Epidermal melanocyte (primary cell): ENCODE data around the gene UGT1A7.

Source experiments
- DNase-seq: peaks from one replicate; pipeline ENCODE4 v3.0.0; 2011; ENCODE audit warnings: low spot score; ENCODE audit not compliant: insufficient read length

The UGT1A7 gene

GRCh38 chr2:233798335-233799086 is 116.8 kb downstream of the UGT1A7 start:
- DNase-seq: no peak

GRCh38 chr2:233799087-233799665 is 117.5 kb downstream of the UGT1A7 start:
- DNase-seq: no peak

DNA sequence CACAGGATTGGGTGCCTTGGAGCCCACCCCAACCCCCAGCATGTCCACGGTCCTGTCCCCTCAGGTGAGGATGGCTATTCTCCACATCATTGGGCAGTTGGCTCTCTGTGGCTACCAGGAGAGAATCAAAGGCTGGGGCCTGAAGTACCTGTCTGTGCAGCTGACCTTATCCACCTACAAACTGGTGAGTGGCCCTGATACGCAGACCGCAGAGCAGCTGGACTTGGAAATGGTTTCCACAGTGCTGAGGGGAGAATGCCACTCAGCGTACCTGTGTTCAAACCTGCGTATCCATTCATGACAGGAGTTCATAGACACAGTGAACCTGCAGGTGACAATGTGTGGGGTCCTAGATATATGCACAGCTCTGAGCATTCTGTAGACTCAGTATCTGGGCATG is 118.0 kb downstream of the UGT1A7 start:
- no peak for DNase-seq

DNA sequence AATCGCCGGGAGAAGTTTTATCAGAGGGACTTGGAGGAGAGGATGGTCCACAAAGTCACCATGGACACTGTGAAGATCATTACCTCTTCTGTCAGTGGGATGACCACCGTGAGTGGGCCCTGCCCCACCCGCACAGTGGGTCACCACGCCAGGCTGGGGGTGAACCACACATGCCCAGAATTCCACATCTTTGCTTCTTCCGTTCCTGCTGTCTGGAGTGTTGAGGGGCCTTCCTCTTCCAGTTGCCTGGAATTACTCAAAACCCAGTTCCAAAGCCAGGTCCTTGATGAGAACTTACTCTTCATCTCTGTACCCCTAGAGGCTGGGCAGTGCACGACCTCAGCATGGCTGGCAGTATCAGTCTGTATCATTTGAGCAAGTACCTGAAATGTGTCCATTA is 118.5 kb downstream of the UGT1A7 start:
- DNase-seq: no peak

GRCh38 chr2:233801357-233802131 is 119.8 kb downstream of the UGT1A7 start:
- no peak for DNase-seq

DNA sequence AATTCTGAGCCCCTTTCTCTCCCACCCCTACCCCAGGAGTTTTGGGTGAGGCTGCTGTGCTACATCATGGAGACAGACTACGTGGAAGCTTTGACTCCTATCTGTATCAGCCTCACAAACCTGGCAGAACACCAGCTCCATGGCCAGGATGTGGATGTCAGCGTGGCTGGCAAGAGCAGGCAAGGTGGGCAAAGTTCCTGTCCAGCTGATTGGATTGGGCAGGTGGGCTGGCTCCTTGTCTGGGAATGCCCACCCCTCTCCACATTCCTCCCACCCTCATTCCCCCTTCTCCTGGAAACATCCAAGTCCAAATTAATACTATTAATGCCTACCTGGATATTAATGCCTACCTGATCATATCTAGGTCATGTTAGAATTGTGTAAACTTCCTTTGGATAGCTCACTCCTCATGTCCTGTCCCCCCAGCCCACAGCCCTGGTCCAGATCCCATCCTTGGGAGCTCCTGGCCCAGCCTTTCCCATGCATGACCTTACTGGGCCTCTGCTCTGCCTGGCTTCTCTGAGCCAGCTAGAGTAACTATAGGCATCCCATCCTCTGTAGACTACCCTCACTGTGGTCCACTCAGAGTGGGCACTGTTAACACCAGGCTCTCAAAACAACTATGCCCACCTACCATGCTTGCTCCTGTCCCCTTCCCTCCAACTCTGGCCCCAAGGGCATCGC is 120.6 kb downstream of the UGT1A7 start:
- no peak for DNase-seq

DNA sequence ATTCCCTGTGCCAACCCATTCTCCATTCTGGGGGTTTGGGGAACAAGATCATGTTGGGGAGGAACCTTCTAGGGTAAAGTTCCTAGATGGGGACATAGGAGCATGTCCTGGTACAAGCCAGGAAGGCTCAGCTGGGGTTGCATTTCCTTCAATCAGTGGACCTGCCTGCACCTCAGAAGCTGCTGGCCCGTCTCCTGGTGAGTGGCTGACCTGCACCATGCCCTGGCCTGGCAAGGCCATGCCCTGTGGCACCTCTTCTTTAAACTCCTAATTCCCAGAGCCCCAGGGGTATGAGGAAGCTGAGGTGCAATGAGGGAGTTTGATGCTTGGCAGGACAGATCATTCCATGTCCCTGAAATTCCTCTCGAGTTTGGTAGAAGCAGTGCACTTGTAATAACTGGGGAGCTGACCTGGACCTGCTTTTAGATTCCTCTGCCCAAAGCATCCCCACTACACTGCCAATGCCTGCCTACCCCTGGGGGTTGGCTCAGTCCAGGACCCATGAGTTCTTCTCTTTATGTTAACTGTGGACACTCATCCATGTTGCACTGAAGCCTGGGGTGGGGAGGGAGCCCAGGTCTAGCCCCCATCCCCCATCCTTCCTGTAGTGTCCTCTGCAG is 121.7 kb downstream of the UGT1A7 start:
- DNase-seq: no peak

DNA sequence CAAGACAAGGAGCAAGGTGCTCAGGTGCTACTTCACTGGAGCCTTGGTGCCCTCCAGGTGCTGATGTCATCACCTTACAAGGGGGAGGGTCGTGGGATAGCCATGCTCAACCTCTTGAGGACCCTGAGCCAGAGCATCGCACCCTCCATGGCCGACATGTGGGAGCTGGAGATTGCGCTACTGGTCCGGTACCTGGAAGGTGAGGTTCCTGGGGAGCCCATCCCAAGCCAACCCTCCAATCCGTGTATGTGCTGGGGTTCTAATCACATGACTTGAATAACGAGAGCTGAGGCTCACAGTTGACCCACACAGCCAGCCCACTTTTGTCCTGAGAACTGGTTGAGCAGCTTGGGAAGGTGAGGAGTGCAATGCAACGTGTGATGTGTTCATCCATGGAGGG is 122.3 kb downstream of the UGT1A7 start:
- no peak for DNase-seq

GRCh38 chr2:233807215-233807865 is 125.6 kb downstream of the UGT1A7 start:
- no peak for DNase-seq

DNA sequence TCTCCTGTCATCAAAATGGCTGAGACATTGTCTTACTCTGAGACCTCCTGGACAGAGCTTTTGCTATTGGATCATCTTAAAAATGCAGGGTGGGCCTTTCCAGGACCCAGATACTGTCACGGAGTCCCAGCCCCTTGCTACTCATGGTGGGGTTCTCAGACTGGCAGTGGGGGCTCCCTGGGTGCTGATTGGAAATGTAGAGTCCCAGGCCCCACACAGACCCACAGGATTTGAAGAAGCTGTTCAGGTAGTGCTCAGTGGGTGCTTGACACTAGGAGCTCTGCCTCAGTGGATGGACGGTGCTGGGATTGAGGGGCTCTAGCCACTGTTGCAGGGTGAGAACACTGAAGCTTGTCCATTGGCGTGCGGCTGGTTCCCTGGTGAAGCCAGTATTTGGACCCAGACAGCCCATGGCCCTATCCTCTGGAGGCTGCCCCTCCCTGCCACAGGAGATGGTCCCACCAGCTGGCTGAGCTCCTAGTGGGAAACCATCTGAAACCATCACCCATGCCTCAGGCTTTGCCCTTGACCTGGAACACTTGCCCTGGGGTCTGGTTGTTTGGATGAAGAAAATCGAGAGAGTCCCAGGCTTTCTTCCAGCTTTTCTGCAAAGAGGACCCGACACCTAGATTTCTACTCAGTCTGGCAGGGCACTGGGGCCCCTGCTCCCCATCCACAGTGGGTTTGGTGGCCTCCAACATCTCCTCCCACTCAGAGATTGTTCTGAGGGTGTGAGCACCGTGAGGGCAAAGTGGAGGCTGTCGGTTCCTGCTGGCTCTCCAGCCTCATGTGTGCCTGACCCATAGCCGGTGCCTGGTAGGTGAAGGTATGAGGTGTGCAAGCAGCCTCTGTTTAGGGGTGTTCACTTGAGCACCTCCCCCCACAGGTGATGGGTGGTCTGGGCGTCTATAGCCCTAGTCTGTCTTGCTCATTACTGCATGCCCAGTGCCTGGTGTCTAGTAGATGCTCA is 126.5 kb downstream of the UGT1A7 start:
- DNase-seq: no peak

DNA sequence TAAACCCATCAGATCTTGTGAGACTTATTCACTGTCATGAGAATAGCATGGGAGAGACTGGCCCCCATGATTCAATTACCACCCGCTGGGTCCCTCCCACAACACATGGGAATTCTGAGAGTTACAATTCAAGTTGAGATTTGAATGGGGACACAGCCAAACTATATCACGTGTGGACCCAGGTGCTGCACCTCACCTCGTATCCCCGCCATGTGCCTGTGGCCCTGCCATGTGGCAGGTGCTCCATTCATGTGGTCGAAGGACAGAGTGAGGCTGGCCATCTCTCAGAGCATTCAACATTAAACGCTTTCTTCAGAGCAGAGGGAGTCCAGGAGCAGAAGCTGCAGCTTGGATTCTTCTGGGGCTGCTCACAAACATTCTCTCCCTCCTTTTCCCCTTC is 128.7 kb downstream of the UGT1A7 start:
- DNase-seq: no peak

DNA sequence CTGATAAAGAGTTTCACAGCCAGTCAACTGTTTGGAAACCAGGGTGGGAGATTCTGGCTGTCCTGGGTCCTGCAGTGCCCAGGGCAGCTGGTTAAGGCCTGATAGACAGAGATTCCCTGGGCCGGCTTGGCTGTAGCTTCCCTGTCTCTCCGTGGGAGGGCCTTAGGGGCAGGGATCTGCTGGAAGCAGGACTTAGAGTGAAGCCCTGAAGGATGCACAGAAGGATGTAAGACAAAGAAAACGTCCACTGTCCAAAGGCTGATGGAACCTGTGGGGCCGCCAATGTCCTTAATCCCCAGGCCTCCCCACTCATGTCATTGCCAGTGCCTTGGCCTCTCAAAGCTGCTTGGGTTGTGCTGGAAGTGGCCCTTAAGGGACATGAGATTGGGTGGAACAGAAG is 129.4 kb downstream of the UGT1A7 start:
- no peak for DNase-seq

DNA sequence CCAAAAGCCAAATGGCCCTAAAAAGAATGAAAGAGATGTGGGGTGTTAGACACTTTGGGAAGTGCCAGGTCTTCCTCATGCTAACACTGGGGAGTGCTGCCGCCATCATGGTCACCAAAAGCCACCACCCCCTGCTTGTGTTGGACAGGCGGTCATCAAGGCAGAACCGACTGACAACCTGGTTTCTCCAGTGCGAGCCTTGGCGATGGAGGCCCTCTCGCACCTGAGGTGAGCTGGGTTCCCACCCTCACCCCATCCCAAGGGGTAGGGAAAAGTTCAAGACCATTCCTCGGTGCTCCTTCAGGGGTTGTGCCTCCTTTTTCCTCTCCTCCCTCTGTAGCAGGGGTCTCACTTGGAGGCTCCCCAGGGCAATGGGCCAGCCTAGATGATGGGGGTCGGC is 130.0 kb downstream of the UGT1A7 start:
- no peak for DNase-seq

GRCh38 chr2:233813236-233814055 is 131.7 kb downstream of the UGT1A7 start:
- DNase-seq: no peak

DNA sequence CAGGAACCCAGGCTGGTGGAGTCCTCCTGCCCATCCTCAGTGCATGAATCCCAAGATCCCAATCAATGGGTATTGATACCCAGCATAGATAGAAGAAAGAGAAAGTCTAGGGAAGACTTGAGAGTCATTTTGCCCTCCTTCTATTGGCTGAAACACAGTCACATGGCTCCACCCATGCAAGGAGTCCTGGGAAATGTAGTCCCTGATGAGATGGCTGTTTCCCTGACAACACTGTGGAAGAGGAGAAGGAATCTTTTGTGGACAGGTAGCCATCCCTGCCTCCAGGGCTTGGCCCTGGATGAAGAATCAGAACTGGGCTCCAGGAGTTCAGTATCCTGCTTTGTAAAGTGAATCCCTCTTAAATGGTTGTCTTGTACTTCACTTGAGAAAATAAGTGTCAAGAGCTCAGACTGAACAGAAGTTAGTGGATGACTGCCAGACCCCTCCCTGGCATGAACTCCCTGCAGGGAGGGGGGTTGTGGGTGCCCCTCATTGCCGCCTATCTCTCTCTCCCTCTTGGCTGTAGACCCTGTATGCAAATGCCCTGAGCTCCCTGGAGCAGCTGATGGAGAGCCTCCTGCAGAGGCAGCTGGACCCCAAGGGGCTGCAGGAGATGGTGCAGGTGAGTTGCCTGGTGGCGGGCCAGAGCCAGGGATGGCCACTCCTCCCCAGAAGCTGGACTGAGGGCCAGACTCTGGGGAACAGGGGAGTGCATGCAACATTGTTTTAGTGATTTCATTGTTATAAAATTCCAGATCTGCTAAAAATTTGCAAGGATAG is 132.5 kb downstream of the UGT1A7 start:
- DNase-seq: no peak

DNA sequence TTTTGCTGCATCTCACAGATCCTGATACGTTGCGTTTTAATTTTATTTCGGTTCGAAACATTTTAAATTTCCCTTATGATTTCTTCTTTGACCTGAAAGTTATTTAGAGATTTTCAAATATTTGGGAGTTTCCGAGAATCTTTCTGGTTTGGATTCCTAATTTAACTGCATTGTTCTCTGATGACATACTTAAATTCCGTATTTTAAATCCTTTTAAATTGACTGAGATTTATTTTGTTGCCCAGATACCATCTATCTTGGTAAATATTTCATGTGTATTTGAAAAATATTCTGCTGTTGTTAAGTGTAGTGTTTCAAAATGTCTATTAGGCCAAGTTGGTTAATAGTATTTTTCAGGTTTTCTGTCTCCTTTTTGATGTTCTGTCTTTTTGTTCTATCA is 134.2 kb downstream of the UGT1A7 start:
- DNase-seq: no peak

- no peak for DNase-seq
Measured at GRCh38 chr2:233816334-233816733, 134.6 kb downstream of the UGT1A7 start.

DNA sequence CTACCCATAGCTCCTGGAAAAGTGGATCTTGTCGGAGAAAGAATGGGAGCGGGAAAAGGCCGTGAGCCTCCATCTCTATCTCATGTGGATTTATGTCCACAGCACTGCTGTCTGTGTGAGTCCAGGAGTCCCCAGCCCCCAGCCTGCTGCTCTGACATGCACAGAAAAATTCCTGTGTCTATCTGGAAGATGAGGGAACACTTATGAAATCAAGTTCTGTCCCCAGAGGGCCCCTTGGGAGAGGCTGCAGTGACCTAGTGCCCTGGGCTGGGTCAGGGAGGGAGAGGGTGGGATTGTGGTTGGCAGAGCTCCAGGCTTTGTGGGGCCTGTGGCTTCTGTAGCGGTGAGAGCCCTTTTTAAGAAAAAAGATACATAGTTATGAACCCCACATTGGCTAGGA is 135.1 kb downstream of the UGT1A7 start:
- DNase-seq: no peak
